GM12865 (cell line): ENCODE data around the gene RRBP1.

Experiments used
- DNase-seq: peaks from one replicate; pipeline ENCODE4 v3.0.0; 2010; ENCODE audit warnings: low read depth
- H3K4me3 ChIP-seq: 2 replicates; pipeline ENCODE4 v1.5.1; 2011; ENCODE audit warnings: mild to moderate bottlenecking, low read depth, low read length, control low read depth
- CTCF ChIP-seq: IDR thresholded peaks from 2 replicates; pipeline ENCODE4 v1.5.1; 2011; ENCODE audit warnings: low read length, control low read depth, low read depth, inconsistent platforms; ENCODE audit not compliant: insufficient read depth; ENCODE audit errors: missing control alignments

Gene RRBP1

GRCh38 chr20:17653835-17654648 is 28.0 kb downstream of the RRBP1 start:
- TF ChIP-seq CTCF, result no peak

GRCh38 chr20:17652411-17652810 is 29.6 kb downstream of the RRBP1 start:
- DNase-seq, result no peak
- TF ChIP-seq CTCF, result no peak
- no peak overlapping the region for H3K4me3 ChIP-seq

More at GRCh38 chr20:17653835-17654648, 28.0 kb downstream of the RRBP1 start:
- no peak for DNase-seq
- H3K4me3 ChIP-seq, result no peak overlapping the region

- peak; percentile 15 for DNase-seq
Measured at GRCh38 chr20:17651760-17652388, 30.2 kb downstream of the RRBP1 start.

GRCh38 chr20:17651129-17651759 is 30.8 kb downstream of the RRBP1 start:
- no peak for DNase-seq
- no peak overlapping the region for H3K4me3 ChIP-seq
- no peak for TF ChIP-seq CTCF

More at GRCh38 chr20:17651760-17652388, 30.2 kb downstream of the RRBP1 start:
- no peak overlapping the region for H3K4me3 ChIP-seq
- TF ChIP-seq CTCF, result no peak

- no peak overlapping the region for H3K4me3 ChIP-seq
- DNase-seq, result no peak
- no peak for TF ChIP-seq CTCF
Measured at GRCh38 chr20:17650301-17651128, 31.5 kb downstream of the RRBP1 start.
